OCI-M1 (cell line): ENCODE results near the gene TTC9.

Source experiments
- DNase-seq: peaks from one replicate; lab custom pipeline; 2025; lab: John Stamatoyannopoulos, UW

The TTC9 gene

GRCh38 chr14:70716483-70716882 lies 74.8 kb downstream of the TTC9 start:
- DNase-seq, result no peak

GRCh38 chr14:70716958-70717357 lies 75.2 kb downstream of the TTC9 start:
- peak; percentile 11 for DNase-seq

- no peak for DNase-seq
Observed at GRCh38 chr14:70718383-70719118, 76.8 kb downstream of the TTC9 start.

GRCh38 chr14:70721542-70721941 lies 79.8 kb downstream of the TTC9 start:
- DNase-seq, result no peak

GRCh38 chr14:70722418-70722817 lies 80.7 kb downstream of the TTC9 start:
- DNase-seq, result no peak

GRCh38 chr14:70723276-70723675 lies 81.6 kb downstream of the TTC9 start:
- DNase-seq, result no peak

- DNase-seq, result no peak
Observed at GRCh38 chr14:70724110-70724509, 82.4 kb downstream of the TTC9 start.

- no peak for DNase-seq
Observed at GRCh38 chr14:70724944-70725343, 83.2 kb downstream of the TTC9 start.
